Adrenal gland (tissue), 5 donors: ENCODE results near the gene CAPRIN2.

Experiments
- CTCF ChIP-seq, 6 experiments: fragments of 450-650 bp in 4 of 6; fragments of 200-600 bp in 2 of 6; sonication (generic) in 1 of 6; IDR thresholded peaks; 1 replicate in 5 of 6; 2 replicates in 1 of 6; pipeline versions ENCODE4 v1.5.1 to v1.8.0; 2016 to 2021; ENCODE audit warnings: antibody characterized with exemption in 6 of 6, mild to moderate bottlenecking in 2 of 6, moderate library complexity in 1 of 6
- POLR2A ChIP-seq, 2 donors: fragments of 450-650 bp; IDR thresholded peaks; one replicate each; pipeline ENCODE4 v1.6.1; 2017; ENCODE audit warnings: antibody characterized with exemption in 2 of 2, mild to moderate bottlenecking in 2 of 2, moderate library complexity in 1 of 2
- donor health status: DM: no; HTN: no; CAD: no.

GRCh38 chr12:30785630-30786029 is 30.9 kb upstream of the CAPRIN2 start:
- TF ChIP-seq CTCF (IDR thresholded peaks at IDR 0.05) (no peak), POLR2A (IDR thresholded peaks at IDR 0.05) (no peak)
